MM.1S (cell line): ENCODE data around the gene MAP3K5.

Experiments
- EZH2 ChIP-seq: fragments of 300-600 bp; sonication (generic); optimal IDR thresholded peaks from 2 replicates; pipeline ENCODE3; 2017; ENCODE audit warnings: low read depth, mild to moderate bottlenecking, antibody characterized with exemption, low read length, mixed read lengths
- EZH2phosphoT487 ChIP-seq: fragments of 300-600 bp; sonication (generic); IDR thresholded peaks from 2 replicates; pipeline ENCODE4 v1.6.1; 2018; ENCODE audit warnings: antibody characterized with exemption, low read length
- TF ChIP-seq, protein P1 (sequence below): fragments of 300-600 bp; sonication (generic); IDR thresholded peaks from 2 replicates; pipeline ENCODE4 v1.5.1; 2016; ENCODE audit warnings: antibody characterized with exemption, low read length, mixed read lengths

GRCh38 chr6:136528477-136528876 lies 263.8 kb downstream of the MAP3K5 start:
- TF ChIP-seq EZH2phosphoT487: no peak
- TF ChIP-seq, protein P1, sequence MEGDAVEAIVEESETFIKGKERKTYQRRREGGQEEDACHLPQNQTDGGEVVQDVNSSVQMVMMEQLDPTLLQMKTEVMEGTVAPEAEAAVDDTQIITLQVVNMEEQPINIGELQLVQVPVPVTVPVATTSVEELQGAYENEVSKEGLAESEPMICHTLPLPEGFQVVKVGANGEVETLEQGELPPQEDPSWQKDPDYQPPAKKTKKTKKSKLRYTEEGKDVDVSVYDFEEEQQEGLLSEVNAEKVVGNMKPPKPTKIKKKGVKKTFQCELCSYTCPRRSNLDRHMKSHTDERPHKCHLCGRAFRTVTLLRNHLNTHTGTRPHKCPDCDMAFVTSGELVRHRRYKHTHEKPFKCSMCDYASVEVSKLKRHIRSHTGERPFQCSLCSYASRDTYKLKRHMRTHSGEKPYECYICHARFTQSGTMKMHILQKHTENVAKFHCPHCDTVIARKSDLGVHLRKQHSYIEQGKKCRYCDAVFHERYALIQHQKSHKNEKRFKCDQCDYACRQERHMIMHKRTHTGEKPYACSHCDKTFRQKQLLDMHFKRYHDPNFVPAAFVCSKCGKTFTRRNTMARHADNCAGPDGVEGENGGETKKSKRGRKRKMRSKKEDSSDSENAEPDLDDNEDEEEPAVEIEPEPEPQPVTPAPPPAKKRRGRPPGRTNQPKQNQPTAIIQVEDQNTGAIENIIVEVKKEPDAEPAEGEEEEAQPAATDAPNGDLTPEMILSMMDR: no peak
- no peak for TF ChIP-seq EZH2
